Measurements from ENCODE around the gene PDE9A. TPM values are rescaled to one million over a fixed set of nuclear protein-coding genes. Genes with fewer than 3 reads are reported as not detected.

PDE9A gene
- total and polyA plus RNA-seq, 3 donors from 2014 or later: 5.7 to 6.4 (median 6.3) TPM

- intact Hi-C loops (cut with DNase I; ENCODE audit: low total_unique reads): no loop called here
- H3K4me3 ChIP-seq: no peak overlapping the region
- TF ChIP-seq CTCF (IDR thresholded peaks at IDR 0.05): no peak
- no peak for TF ChIP-seq POLR2A (IDR thresholded peaks at IDR 0.05)
- no peak overlapping the region for H3K27ac ChIP-seq
- H3K9me3 ChIP-seq: no peaks in the 10 kb centered on the region
- 94 to 96% methylated on average over 24 of the region's 24 CpGs for WGBS, 2 donors
- no peaks in the 10 kb centered on the region for H3K27me3 ChIP-seq
- peaks cover 3% of the 10 kb centered on the region for H3K4me1 ChIP-seq
- H3K36me3 ChIP-seq (ENCODE audit: low read depth, missing control alignments): no peaks in the 10 kb centered on the region
- DNase-seq: no peak
Measured at GRCh38 chr21:42703136-42703908, 49.9 kb downstream of the PDE9A start.

- TF ChIP-seq CTCF (IDR thresholded peaks at IDR 0.05) (no peak), POLR2A (IDR thresholded peaks at IDR 0.05) (no peak)
- H3K4me1 ChIP-seq: peaks cover 3% of the 10 kb centered on the region
- no peaks in the 10 kb centered on the region for H3K27me3 ChIP-seq
- intact Hi-C loops (cut with DNase I; ENCODE audit: low total_unique reads): no loop called here
- H3K36me3 ChIP-seq (ENCODE audit: low read depth, missing control alignments): no peaks in the 10 kb centered on the region
- WGBS, 2 donors: 91 to 92% methylated on average over 8 to 18 of the region's 18 CpGs
- H3K4me3 ChIP-seq: no peak overlapping the region
- no peaks in the 10 kb centered on the region for H3K9me3 ChIP-seq
- H3K27ac ChIP-seq: no peak overlapping the region
- no peak for DNase-seq
Measured at GRCh38 chr21:42703965-42704364, 50.5 kb downstream of the PDE9A start.

GRCh38 chr21:42704861-42705260, 51.4 kb downstream of the PDE9A start:
- no peaks in the 10 kb centered on the region for H3K9me3 ChIP-seq
- WGBS, 2 donors: 76% methylated on average over 10 of the region's 10 CpGs
- H3K4me1 ChIP-seq: peaks cover 3% of the 10 kb centered on the region
- intact Hi-C loops (cut with DNase I; ENCODE audit: low total_unique reads): no loop called here
- no peak for TF ChIP-seq POLR2A (IDR thresholded peaks at IDR 0.05)
- no peak for TF ChIP-seq CTCF (IDR thresholded peaks at IDR 0.05)
- no peak for DNase-seq
- H3K27ac ChIP-seq: no peak overlapping the region
- no peaks in the 10 kb centered on the region for H3K36me3 ChIP-seq (ENCODE audit: low read depth, missing control alignments)
- H3K4me3 ChIP-seq: no peak overlapping the region
- H3K27me3 ChIP-seq: no peaks in the 10 kb centered on the region

- DNase-seq: no peak
- H3K27me3 ChIP-seq: no peaks in the 10 kb centered on the region
- WGBS, 2 donors: 94 to 97% methylated on average over 19 of the region's 19 CpGs
- H3K4me1 ChIP-seq: peaks cover 3% of the 10 kb centered on the region
- H3K9me3 ChIP-seq: no peaks in the 10 kb centered on the region
- no peak overlapping the region for H3K27ac ChIP-seq
- intact Hi-C loops (cut with DNase I; ENCODE audit: low total_unique reads): no loop called here
- no peak overlapping the region for H3K4me3 ChIP-seq
- no peaks in the 10 kb centered on the region for H3K36me3 ChIP-seq (ENCODE audit: low read depth, missing control alignments)
- TF ChIP-seq POLR2A (IDR thresholded peaks at IDR 0.05): no peak
- no peak for TF ChIP-seq CTCF (IDR thresholded peaks at IDR 0.05)
Measured at GRCh38 chr21:42705346-42705745, 51.9 kb downstream of the PDE9A start.

Measured in testis (tissue), 3 donors.